Astrocyte of the cerebellum (primary cell): ENCODE measurements around the gene DCTN2.
"Not testable (repeated sequence)": the region's sequence is repeated elsewhere in the genome, so short reads cannot be mapped to it uniquely, and the experiment has no call there.

Source experiments
- DNase-seq: peaks from one replicate; pipeline ENCODE4 v3.0.0-alpha.2; 2011; ENCODE audit warnings: low read depth
- H3K4me3 ChIP-seq: 2 replicates; pipeline ENCODE4 v1.5.1; 2011; ENCODE audit warnings: mild to moderate bottlenecking, low read depth, low read length, moderate library complexity
- CTCF ChIP-seq: IDR thresholded peaks from 2 replicates; pipeline ENCODE4 v1.5.1; 2012; ENCODE audit warnings: low read length, low read depth, moderate library complexity, mild to moderate bottlenecking; ENCODE audit errors: missing control alignments
- in situ Hi-C: cut with HindIII; loops from 2 replicates; pipeline ENCODE4 v1.10.0; 2017; ENCODE audit warnings: low sequenced_read_pairs

The DCTN2 gene

GRCh38 chr12:57568838-57569237 is 21.8 kb upstream of the DCTN2 start:
- TF ChIP-seq CTCF: no peak
- no peak for DNase-seq
- in situ Hi-C loops: no loop called here
- H3K4me3 ChIP-seq: no peak overlapping the region

DNA sequence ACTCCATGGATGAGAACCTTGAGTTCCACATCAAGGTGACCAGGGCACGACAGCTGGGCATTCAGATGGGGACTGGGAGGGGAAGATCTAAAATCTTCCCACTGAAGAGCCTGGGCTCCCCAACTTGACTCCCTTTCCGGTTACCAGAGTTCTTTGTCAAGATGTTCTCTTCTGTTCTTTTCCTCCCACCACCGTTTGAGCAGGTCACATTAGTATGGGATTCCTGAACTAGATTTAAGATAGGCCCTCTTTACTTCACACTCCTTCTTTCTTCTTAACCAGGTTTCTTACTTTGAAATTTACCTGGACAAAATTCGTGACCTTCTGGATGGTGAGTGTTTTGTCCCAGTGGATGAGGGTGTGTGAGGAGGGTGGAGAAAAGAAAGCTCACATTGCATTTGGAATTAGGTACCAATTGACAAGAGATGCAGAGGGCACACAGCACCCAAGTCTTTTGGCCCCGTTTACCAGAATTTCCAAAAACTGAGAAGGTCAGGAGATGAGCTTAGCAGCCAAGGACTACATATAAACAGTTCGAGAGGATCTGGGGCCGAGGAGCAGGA is 17.3 kb upstream of the DCTN2 start:
- no peak for TF ChIP-seq CTCF
- in situ Hi-C loops: no loop called here
- no peak overlapping the region for H3K4me3 ChIP-seq
- DNase-seq: no peak

GRCh38 chr12:57563358-57563757 is 16.4 kb upstream of the DCTN2 start:
- in situ Hi-C loops: no loop called here
- TF ChIP-seq CTCF: no peak
- DNase-seq: no peak
- no peak overlapping the region for H3K4me3 ChIP-seq

- H3K4me3 ChIP-seq, in situ Hi-C loops, DNase-seq: not testable (repeated sequence)
Measured at GRCh38 chr12:57561117-57561516, 14.1 kb upstream of the DCTN2 start.

GRCh38 chr12:57560516-57560915 is 13.5 kb upstream of the DCTN2 start:
- no peak for DNase-seq

DNA sequence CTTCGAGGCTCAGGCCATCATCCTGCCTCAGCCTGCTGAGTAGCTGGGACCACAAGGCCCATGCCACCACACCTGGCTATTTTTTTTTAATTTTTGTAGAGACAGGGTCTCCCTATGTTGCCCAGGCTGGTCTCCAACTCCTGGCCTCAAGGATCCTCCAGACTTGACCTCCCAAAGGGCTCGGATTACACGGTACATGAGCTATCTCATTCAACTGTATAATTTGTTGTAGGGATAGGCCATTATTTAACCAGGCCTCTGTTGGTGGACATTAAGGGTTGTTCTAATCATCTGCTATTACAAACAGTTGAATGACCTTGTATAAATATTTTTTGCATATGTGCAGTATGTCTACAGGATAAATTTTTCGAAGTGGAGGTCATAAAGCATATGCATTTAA is 11.9 kb upstream of the DCTN2 start:
- in situ Hi-C loops: no loop called here
- no peak for TF ChIP-seq CTCF
- H3K4me3 ChIP-seq: no peak overlapping the region
- no peak for DNase-seq

More at GRCh38 chr12:57560516-57560915, 13.5 kb upstream of the DCTN2 start:
- in situ Hi-C loops: no loop called here
- H3K4me3 ChIP-seq: no peak overlapping the region
- TF ChIP-seq CTCF: no peak

DNA sequence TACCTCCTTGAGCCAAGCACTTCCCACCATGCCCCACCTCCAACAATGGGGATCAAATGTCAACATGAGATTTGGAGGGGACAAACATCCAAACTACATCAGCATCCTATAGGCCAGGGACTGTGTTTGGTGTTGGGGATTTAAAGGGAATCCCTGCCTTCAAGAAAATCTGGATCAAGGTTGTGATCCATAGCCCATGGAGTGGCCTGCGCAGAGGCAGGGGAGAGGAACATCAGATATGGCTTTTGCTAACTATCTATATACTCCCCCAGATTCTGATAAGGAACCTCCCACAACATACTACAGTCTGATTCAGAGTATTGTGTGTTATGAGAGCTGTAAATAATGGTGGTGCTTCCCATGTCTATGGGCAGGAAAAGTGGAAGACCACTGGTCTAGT is 7.9 kb upstream of the DCTN2 start:
- H3K4me3 ChIP-seq: no peak overlapping the region
- no peak for TF ChIP-seq CTCF
- DNase-seq: no peak
- in situ Hi-C loops: no loop called here
